Osteocyte (in vitro differentiated cells): ENCODE data around the gene ATP11A. TPM values are rescaled to one million over a fixed set of nuclear protein-coding genes. Genes with fewer than 3 reads are reported as not detected.

Experiments
- DNase-seq: peaks from one replicate; pipeline ENCODE4 v3.0.0; 2021; ENCODE audit warnings: mixed read lengths; ENCODE audit not compliant: unreplicated experiment; ENCODE audit errors: extremely low spot score
- H3K27ac Mint-ChIP-seq: one replicate; pipeline ENCODE4 v1.8.0; 2021; ENCODE audit warnings: mild to moderate bottlenecking, mixed read lengths; ENCODE audit not compliant: unreplicated experiment
- H3K27me3 Mint-ChIP-seq: one replicate; pipeline ENCODE4 v1.8.0; 2021; ENCODE audit warnings: mixed read lengths; ENCODE audit not compliant: unreplicated experiment
- H3K36me3 Mint-ChIP-seq: one replicate; pipeline ENCODE4 v1.8.0; 2021; ENCODE audit warnings: mixed read lengths; ENCODE audit not compliant: unreplicated experiment
- H3K4me1 Mint-ChIP-seq: one replicate; pipeline ENCODE4 v1.8.0; 2021; ENCODE audit warnings: mixed read lengths; ENCODE audit not compliant: unreplicated experiment
- H3K4me3 Mint-ChIP-seq: one replicate; pipeline ENCODE4 v1.8.0; 2021; ENCODE audit warnings: mild to moderate bottlenecking, moderate library complexity, mixed read lengths; ENCODE audit not compliant: unreplicated experiment
- H3K9me3 Mint-ChIP-seq: one replicate; pipeline ENCODE4 v1.8.0; 2021; ENCODE audit warnings: mixed read lengths; ENCODE audit not compliant: unreplicated experiment
- total RNA-seq: library from RNA; stranded (reverse); gene quantifications from 2 replicates; pipeline ENCODE4 v1.2.1, GENCODE V29; 2021
- TF ChIP-seq, protein P1 (sequence below): fragments of 200-600 bp; sonication (generic); IDR thresholded peaks from 2 replicates; pipeline ENCODE4 v1.5.0; 2021; ENCODE audit warnings: antibody characterized with exemption, mild to moderate bottlenecking, moderate library complexity

The ATP11A gene
- total RNA-seq, 1 donor from 2014 or later, result 15.7 TPM

DNA sequence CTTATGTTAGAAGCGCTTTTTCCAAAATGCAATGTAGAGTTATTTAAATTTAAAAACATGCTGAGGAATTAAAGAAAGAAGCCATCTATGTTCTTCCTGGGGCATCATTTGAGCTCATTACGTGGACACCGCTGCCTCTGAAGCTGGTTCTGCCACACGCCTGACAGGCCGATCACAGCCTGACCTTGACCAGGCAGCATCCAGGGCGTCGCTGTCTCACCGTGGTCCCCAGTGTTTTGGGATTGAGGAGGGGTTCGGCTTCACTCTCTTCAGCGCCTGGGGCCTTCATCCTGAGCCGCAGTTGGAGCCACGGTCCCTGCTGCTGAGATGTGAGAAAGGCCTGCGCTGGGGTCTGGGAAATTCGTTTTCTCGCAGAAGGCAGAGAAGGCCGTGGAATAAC lies 64.0 kb downstream of the ATP11A start:
- Mint-ChIP-seq H3K9me3 (no peaks in the 10 kb centered on the region), H3K27ac (no peak overlapping the region), H3K27me3 (no peaks in the 10 kb centered on the region), H3K4me1 (peaks cover 9% of the 10 kb centered on the region), H3K4me3 (no peak overlapping the region), H3K36me3 (no peaks in the 10 kb centered on the region)
- TF ChIP-seq, protein P1, sequence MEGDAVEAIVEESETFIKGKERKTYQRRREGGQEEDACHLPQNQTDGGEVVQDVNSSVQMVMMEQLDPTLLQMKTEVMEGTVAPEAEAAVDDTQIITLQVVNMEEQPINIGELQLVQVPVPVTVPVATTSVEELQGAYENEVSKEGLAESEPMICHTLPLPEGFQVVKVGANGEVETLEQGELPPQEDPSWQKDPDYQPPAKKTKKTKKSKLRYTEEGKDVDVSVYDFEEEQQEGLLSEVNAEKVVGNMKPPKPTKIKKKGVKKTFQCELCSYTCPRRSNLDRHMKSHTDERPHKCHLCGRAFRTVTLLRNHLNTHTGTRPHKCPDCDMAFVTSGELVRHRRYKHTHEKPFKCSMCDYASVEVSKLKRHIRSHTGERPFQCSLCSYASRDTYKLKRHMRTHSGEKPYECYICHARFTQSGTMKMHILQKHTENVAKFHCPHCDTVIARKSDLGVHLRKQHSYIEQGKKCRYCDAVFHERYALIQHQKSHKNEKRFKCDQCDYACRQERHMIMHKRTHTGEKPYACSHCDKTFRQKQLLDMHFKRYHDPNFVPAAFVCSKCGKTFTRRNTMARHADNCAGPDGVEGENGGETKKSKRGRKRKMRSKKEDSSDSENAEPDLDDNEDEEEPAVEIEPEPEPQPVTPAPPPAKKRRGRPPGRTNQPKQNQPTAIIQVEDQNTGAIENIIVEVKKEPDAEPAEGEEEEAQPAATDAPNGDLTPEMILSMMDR, result no peak
- no peak for DNase-seq

DNA sequence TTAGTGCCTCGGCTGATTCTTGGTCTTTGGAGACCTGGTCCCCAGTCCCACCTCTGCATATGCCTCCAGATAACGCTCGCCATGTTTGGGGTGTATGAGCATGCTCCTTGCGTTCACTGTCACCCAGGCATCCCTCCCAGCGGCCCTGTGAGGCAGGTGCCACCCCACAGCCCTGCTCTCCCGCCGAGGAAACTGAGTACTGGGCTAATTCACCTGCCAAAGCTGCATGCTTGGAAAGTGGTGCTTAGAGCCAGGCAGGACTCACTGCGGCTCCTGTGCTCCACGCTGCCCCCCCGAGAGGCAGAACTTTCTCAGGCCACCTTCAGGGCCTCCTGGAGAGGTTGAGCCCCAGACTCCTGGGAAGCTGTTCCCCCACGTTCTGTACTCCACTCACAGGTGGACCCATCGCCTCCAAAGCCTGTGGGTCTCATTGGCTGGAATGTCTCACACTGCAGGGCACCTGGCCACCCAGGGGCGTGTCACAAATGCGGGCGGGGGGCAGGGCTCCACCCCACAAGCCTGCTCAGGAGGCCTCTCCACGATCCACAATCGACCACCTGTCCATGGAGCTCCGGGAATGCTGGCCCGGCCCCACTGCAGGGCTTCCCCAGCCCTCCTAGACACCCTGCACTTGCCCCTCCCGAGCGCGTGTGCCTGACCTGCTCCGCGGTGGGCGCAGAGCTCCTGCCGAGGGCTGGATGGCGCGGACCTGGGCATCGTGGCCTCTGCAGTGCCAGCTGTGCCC lies 64.6 kb downstream of the ATP11A start:
- Mint-ChIP-seq H3K9me3 (no peaks in the 10 kb centered on the region), H3K27ac (no peak overlapping the region), H3K27me3 (no peaks in the 10 kb centered on the region), H3K36me3 (no peaks in the 10 kb centered on the region), H3K4me1 (peaks cover 9% of the 10 kb centered on the region), H3K4me3 (no peak overlapping the region)
- TF ChIP-seq, protein P1, result no peak
- DNase-seq, result no peak

DNA sequence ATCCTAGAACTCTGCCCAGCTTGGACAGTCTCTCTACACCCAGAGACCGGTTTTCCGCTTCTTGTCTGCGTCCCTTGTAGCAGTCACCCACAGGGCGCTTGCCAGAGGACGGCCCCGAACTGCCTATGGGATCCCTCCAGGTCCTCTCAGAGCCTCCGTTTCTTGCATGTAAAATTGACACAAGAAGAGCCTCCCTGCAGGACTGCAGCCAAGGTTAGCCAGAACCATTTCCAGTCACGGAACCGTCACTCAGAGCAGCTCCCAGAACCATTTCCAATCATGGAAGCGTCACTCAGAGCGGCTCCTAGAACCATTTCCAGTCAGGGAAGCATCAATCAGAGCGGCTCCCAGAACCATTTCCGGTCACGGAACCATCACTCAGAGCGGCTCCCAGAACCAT lies 65.5 kb downstream of the ATP11A start:
- no peak for DNase-seq
- peaks cover 9% of the 10 kb centered on the region for H3K4me1 Mint-ChIP-seq
- H3K27ac Mint-ChIP-seq, result no peak overlapping the region
- TF ChIP-seq, protein P1, result no peak
- H3K4me3 Mint-ChIP-seq, result no peak overlapping the region
- H3K27me3 Mint-ChIP-seq, result no peaks in the 10 kb centered on the region
- H3K9me3 Mint-ChIP-seq, result no peaks in the 10 kb centered on the region
- H3K36me3 Mint-ChIP-seq, result no peaks in the 10 kb centered on the region

DNA sequence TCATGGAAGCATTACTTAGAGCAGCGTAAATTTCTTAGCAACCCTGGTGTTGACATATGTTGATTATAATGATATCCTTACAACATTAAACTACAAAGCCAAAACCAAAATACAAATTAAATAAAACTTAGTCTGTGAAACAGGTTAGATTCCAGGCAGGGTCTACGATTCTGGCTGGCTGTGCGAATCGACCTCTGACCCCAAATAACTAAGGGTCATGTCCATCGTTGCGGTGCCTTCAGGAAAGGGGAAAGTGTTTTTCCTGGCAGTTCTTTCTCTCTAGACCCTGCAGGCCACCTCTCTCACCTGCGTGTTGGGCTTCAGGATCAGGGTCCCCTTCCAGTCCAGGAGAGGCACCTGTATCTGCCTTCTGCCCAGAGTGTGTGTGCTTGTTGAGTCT lies 66.2 kb downstream of the ATP11A start:
- DNase-seq, result no peak
- H3K4me1 Mint-ChIP-seq, result peaks cover 9% of the 10 kb centered on the region

DNA sequence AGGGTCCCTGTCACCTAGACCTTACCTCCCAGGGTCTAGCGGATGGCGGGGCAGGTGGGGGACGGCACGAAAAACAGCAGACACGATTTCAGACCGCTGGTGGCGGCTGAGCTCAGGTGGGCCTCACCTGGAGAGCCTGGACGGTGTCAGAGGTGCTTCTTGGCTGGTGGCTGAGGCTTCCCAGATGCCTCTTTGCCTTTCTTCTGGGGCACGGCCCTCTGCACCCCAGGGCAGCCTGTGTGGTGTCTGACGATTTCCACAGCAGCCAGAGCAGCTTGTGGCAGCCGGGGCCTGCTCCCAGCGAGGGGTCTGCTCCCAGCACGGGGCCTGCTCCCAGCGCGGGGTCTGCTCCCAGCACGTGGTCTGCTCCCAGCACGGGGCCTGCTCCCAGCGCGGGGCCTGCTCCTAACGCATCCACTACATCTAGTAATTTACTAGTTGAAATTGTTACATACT lies 66.7 kb downstream of the ATP11A start:
- Mint-ChIP-seq H3K4me1 (peaks cover 9% of the 10 kb centered on the region), H3K9me3 (no peaks in the 10 kb centered on the region), H3K36me3 (no peaks in the 10 kb centered on the region), H3K4me3 (no peak overlapping the region), H3K27me3 (no peaks in the 10 kb centered on the region), H3K27ac (no peak overlapping the region)
- no peak for DNase-seq
- TF ChIP-seq, protein P1, result no peak

More for the DNA sequence above, 66.2 kb downstream of the ATP11A start:
- H3K27ac Mint-ChIP-seq, result no peak overlapping the region
- TF ChIP-seq, protein P1, result no peak
- H3K4me3 Mint-ChIP-seq, result no peak overlapping the region
- H3K36me3 Mint-ChIP-seq, result no peaks in the 10 kb centered on the region
- no peaks in the 10 kb centered on the region for H3K27me3 Mint-ChIP-seq
- H3K9me3 Mint-ChIP-seq, result no peaks in the 10 kb centered on the region
